Kidney epithelial cell (primary cell): ENCODE data around the gene LDB2. TPM values are rescaled to one million over a fixed set of nuclear protein-coding genes. Genes with fewer than 3 reads are reported as not detected.

Experiments
- DNase-seq: peaks from one replicate; pipeline ENCODE4 v3.0.0-alpha.2; 2010; ENCODE audit warnings: low read depth
- H3K27me3 ChIP-seq: 2 replicates; pipeline ENCODE4 v1.6.0; 2011; ENCODE audit warnings: low read length; ENCODE audit not compliant: control insufficient read depth, insufficient read depth
- H3K36me3 ChIP-seq: 2 replicates; pipeline ENCODE4 v1.5.1; 2011; ENCODE audit warnings: low read length; ENCODE audit not compliant: control insufficient read depth, insufficient read depth
- H3K4me3 ChIP-seq: 2 replicates; pipeline ENCODE4 v1.5.1; 2011; ENCODE audit warnings: low read depth, mild to moderate bottlenecking, control low read depth, low read length
- CTCF ChIP-seq: IDR thresholded peaks from 2 replicates; pipeline ENCODE4 v1.5.1; 2011; ENCODE audit warnings: mild to moderate bottlenecking, moderate library complexity, low read length, control low read depth, inconsistent platforms; ENCODE audit not compliant: insufficient read depth, poor library complexity, severe bottlenecking
- total RNA-seq: library from RNA; depleted of rRNA; stranded (reverse); fragments of >200 nt; gene quantifications from 2 replicates; pipeline ENCODE4 v1.2.3, GENCODE V29; 2015

The LDB2 gene
- total RNA-seq, 1 donor from 2014 or later: 0.46 TPM

- no peak for TF ChIP-seq CTCF
- Histone ChIP-seq H3K4me3 (no peak overlapping the region), H3K36me3 (no peaks in the 10 kb centered on the region), H3K27me3 (no peaks in the 10 kb centered on the region)
- DNase-seq: no peak
These were observed 10.8 kb upstream of the LDB2 start for GRCh38 chr4:16909281-16909680.

- Histone ChIP-seq H3K36me3 (no peaks in the 10 kb centered on the region), H3K27me3 (no peaks in the 10 kb centered on the region), H3K4me3 (no peak overlapping the region)
- TF ChIP-seq CTCF: no peak
- DNase-seq: no peak
These were observed 10.1 kb upstream of the LDB2 start for GRCh38 chr4:16908377-16909021.

- Histone ChIP-seq H3K4me3 (no peak overlapping the region), H3K27me3 (no peaks in the 10 kb centered on the region), H3K36me3 (no peaks in the 10 kb centered on the region)
- no peak for TF ChIP-seq CTCF
- no peak for DNase-seq
These were observed 1.9 kb upstream of the LDB2 start for GRCh38 chr4:16900325-16900724.

GRCh38 chr4:16896881-16897750 is 1.3 kb downstream of the LDB2 start:
- no peak for DNase-seq
- peak overlapping the region; percentile 9 for H3K4me3 ChIP-seq
- H3K27me3 ChIP-seq: no peaks in the 10 kb centered on the region
- no peak for TF ChIP-seq CTCF
- no peaks in the 10 kb centered on the region for H3K36me3 ChIP-seq

- no peak overlapping the region for H3K4me3 ChIP-seq
- TF ChIP-seq CTCF: no peak
- H3K27me3 ChIP-seq: no peaks in the 10 kb centered on the region
- no peaks in the 10 kb centered on the region for H3K36me3 ChIP-seq
- no peak for DNase-seq
These were observed 4.0 kb downstream of the LDB2 start for GRCh38 chr4:16894406-16894805.

- H3K36me3 ChIP-seq: no peaks in the 10 kb centered on the region
- H3K27me3 ChIP-seq: no peaks in the 10 kb centered on the region
- TF ChIP-seq CTCF: no peak
- H3K4me3 ChIP-seq: no peak overlapping the region
- no peak for DNase-seq
These were observed 5.2 kb downstream of the LDB2 start for GRCh38 chr4:16893141-16893651.
